Panc1 (cell line): ENCODE measurements around the gene UBAP1. TPM values are rescaled to one million over a fixed set of nuclear protein-coding genes. Genes with fewer than 3 reads are reported as not detected.

Experiments used
- ATAC-seq: fragments of 200-7000 bp; cut with Tn5 transposase; 2 replicates; pipeline ENCODE4 v1.9.1; 2020; ENCODE audit warnings: mild to moderate bottlenecking, moderate library complexity
- BruUV-seq: library from RNA; stranded (reverse); fragments of 400-500 nt; replicated peaks from 2 replicates; lab custom pipeline; 2021; lab: Mats Ljungman, UMichigan
- CTCF ChIA-PET: fragments of 300-600 bp; sonication (Branson Sonifier 250); formaldehyde crosslinking; loops from one replicate; lab custom pipeline; 2022; ENCODE audit warnings: antibody characterized with exemption; lab: Charles Lee
- POLR2A ChIA-PET: fragments of 300-600 bp; sonication (Branson Sonifier 250); formaldehyde crosslinking; loops from one replicate; lab custom pipeline; 2022; ENCODE audit warnings: antibody characterized with exemption; lab: Charles Lee
- DNase-seq: peaks from one replicate; pipeline ENCODE4 v3.0.0-alpha.2; 2010; ENCODE audit warnings: low read depth, low spot score
- H3K27ac ChIP-seq: 2 replicates; pipeline ENCODE4 v1.5.1; 2011; ENCODE audit warnings: mild to moderate bottlenecking, low read length, inconsistent platforms
- H3K27me3 ChIP-seq: fragments of 200-500 bp; sonication (Bioruptor generic); 2 replicates; pipeline ENCODE4 v1.6.0; 2014; ENCODE audit warnings: low read length, inconsistent platforms; ENCODE audit not compliant: control insufficient read depth, insufficient read depth
- H3K36me3 ChIP-seq: fragments of 200-500 bp; sonication (Bioruptor generic); 2 replicates; pipeline ENCODE4 v1.5.1; 2014; ENCODE audit warnings: inconsistent platforms, mild to moderate bottlenecking, low read length, moderate library complexity; ENCODE audit not compliant: control insufficient read depth, insufficient read depth
- H3K4me1 ChIP-seq: 2 replicates; pipeline ENCODE4 v1.5.1; 2011; ENCODE audit warnings: inconsistent platforms, mild to moderate bottlenecking, low read length, moderate library complexity; ENCODE audit not compliant: control insufficient read depth, insufficient read depth
- H3K4me3 ChIP-seq, 2 experiments: 2 replicates each; pipeline ENCODE4 v1.5.1; 2011 to 2012; ENCODE audit warnings: low read depth in 2 of 2, low read length in 2 of 2, mild to moderate bottlenecking in 2 of 2, inconsistent platforms in 1 of 2, moderate library complexity in 1 of 2
- H3K9me3 ChIP-seq: fragments of 200-500 bp; sonication (Bioruptor generic); 2 replicates; pipeline ENCODE4 v1.5.1; 2014; ENCODE audit warnings: low read depth, mild to moderate bottlenecking, inconsistent platforms, low read length, moderate library complexity; ENCODE audit not compliant: control insufficient read depth, insufficient read depth
- CTCF ChIP-seq: fragments of 450-650 bp; IDR thresholded peaks from 2 replicates; pipeline ENCODE4 v1.5.1; 2017; ENCODE audit warnings: mild to moderate bottlenecking
- POLR2AphosphoS5 ChIP-seq: IDR thresholded peaks from 2 replicates; pipeline ENCODE4 v1.6.1; 2012; ENCODE audit warnings: mild to moderate bottlenecking, low read depth, low read length, moderate library complexity
- REST ChIP-seq, 2 experiments: IDR thresholded peaks; 2 replicates each; pipeline ENCODE4 v1.6.1; 2011 to 2012; ENCODE audit warnings: low read depth in 2 of 2, control low read depth in 1 of 2, low read length in 1 of 2, mild to moderate bottlenecking in 1 of 2, moderate library complexity in 1 of 2; ENCODE audit not compliant: insufficient read depth in 1 of 2
- SIN3A ChIP-seq: IDR thresholded peaks from 2 replicates; pipeline ENCODE4 v1.6.1; 2012; ENCODE audit warnings: low read depth, mild to moderate bottlenecking, low read length, moderate library complexity, borderline replicate concordance; ENCODE audit not compliant: insufficient read depth
- TCF7L2 ChIP-seq: IDR thresholded peaks from 2 replicates; pipeline ENCODE4 v1.6.1; 2011; ENCODE audit warnings: mild to moderate bottlenecking, low read depth, low read length, inconsistent platforms
- in situ Hi-C: cut with HindIII; loops from 2 replicates; pipeline ENCODE4 v1.10.0; 2016; ENCODE audit warnings: low sequenced_read_pairs, low pct_unique_long_range_greater_than_20kb
- intact Hi-C: fragments of 100-400 bp; cut with micrococcal nuclease; formaldehyde crosslinking; loops from one replicate; pipeline ENCODE4 v1.10.0; 2022; ENCODE audit not compliant: unreplicated experiment
- total RNA-seq: library from RNA; stranded (reverse); gene quantifications from one replicate; pipeline ENCODE4 v1.2.1, GENCODE V29; 2021; ENCODE audit not compliant: unreplicated experiment

The UBAP1 gene
- total RNA-seq, 1 experiment from 2014 or later, result 55.3 TPM

- peak; percentile 3; the same call in 1 of the 2 replicates for TF ChIP-seq POLR2AphosphoS5
- no peak for TF ChIP-seq CTCF
- TF ChIP-seq REST (IDR thresholded peaks at IDR 0.05; ENCODE audit: insufficient read depth in 1 of 2, low read depth in 2 of 2, low read length in 1 of 2), result no peak
- BruUV-seq, result no TSS peak
Measured at GRCh38 chr9:34252016-34252415, 73.2 kb downstream of the UBAP1 start.

GRCh38 chr9:34252670-34253459, 74.0 kb downstream of the UBAP1 start:
- in situ Hi-C loops, result no loop called here
- intact Hi-C loops, result loop anchor here (2.0 kb wide), 1 partner anchor 178 kb away; no protein-coding TSS in a partner anchor
- Histone ChIP-seq H3K27me3 (no peaks in the 10 kb centered on the region), H3K36me3 (peaks cover 8% of the 10 kb centered on the region), H3K4me1 (peaks cover 21% of the 10 kb centered on the region), H3K4me3 (no peak overlapping the region), H3K9me3 (no peaks in the 10 kb centered on the region), H3K27ac (no peak overlapping the region)
- POLR2A ChIA-PET, result interaction anchor here (1.1 kb wide), 1 partner anchor 38 kb away, joined by 4 read pairs; no protein-coding TSS in a partner anchor
- BruUV-seq, result no TSS peak
- DNase-seq, result peak; percentile 46
- CTCF ChIA-PET, result interaction anchor here (0.6 to 1.2 kb wide), 7 partner anchors 16 to 179 kb away, joined by 3 to 8 read pairs (median 4); no protein-coding TSS in a partner anchor
- ATAC-seq, result peak; percentile 73
- TF ChIP-seq SIN3A (no peak), REST (IDR thresholded peaks at IDR 0.05; ENCODE audit: insufficient read depth in 1 of 2, low read depth in 2 of 2, low read length in 1 of 2) (no peak), POLR2AphosphoS5 (no peak), TCF7L2 (no peak; the same call in 1 of the 2 replicates), CTCF (no peak)

More at GRCh38 chr9:34252016-34252415, 73.2 kb downstream of the UBAP1 start:
- H3K4me3 ChIP-seq, result no peak overlapping the region
- in situ Hi-C loops, result no loop called here
- DNase-seq, result no peak
- no peaks in the 10 kb centered on the region for H3K27me3 ChIP-seq
- POLR2A ChIA-PET, result no interaction called here
- CTCF ChIA-PET, result interaction anchor here (0.5 to 0.7 kb wide), 4 partner anchors 29 to 135 kb away, joined by 3 to 5 read pairs (median 3); no protein-coding TSS in a partner anchor
- intact Hi-C loops, result loop anchor here (2.0 kb wide), 1 partner anchor 177 kb away; no protein-coding TSS in a partner anchor
- ATAC-seq, result no peak
- H3K27ac ChIP-seq, result no peak overlapping the region
- no peaks in the 10 kb centered on the region for H3K9me3 ChIP-seq
- H3K36me3 ChIP-seq, result peaks cover 9% of the 10 kb centered on the region
- H3K4me1 ChIP-seq, result peaks cover 21% of the 10 kb centered on the region
